Measurements from ENCODE around the gene UTS2R.

DNA sequence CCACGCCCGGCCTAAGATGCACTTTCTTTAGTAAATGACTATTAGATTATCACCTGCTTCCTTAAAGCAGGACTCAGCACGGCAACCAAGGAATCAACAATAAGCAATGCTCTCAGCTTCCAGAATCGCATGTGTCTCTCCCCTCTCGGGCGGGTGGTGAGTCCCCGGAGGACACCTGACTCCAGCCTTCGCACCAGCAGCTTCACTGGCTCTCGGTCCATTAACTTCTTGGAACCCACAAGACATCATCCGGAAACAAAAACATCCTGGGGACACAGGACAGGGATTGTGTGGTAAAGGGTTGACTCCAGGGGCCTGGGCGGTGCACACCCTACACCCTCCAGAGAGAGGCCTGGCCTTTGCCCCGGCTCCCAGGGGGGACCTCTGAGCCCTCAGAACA, 22.7 kb downstream of the UTS2R start:
- TF ChIP-seq POLR2A (IDR thresholded peaks at IDR 0.05), result no peak
- TF ChIP-seq, protein P1, sequence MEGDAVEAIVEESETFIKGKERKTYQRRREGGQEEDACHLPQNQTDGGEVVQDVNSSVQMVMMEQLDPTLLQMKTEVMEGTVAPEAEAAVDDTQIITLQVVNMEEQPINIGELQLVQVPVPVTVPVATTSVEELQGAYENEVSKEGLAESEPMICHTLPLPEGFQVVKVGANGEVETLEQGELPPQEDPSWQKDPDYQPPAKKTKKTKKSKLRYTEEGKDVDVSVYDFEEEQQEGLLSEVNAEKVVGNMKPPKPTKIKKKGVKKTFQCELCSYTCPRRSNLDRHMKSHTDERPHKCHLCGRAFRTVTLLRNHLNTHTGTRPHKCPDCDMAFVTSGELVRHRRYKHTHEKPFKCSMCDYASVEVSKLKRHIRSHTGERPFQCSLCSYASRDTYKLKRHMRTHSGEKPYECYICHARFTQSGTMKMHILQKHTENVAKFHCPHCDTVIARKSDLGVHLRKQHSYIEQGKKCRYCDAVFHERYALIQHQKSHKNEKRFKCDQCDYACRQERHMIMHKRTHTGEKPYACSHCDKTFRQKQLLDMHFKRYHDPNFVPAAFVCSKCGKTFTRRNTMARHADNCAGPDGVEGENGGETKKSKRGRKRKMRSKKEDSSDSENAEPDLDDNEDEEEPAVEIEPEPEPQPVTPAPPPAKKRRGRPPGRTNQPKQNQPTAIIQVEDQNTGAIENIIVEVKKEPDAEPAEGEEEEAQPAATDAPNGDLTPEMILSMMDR (IDR thresholded peaks at IDR 0.05), result no peak
